DND-41 (cell line): ENCODE results near the gene CUBN.

Source experiments
- EZH2 ChIP-seq: IDR thresholded peaks from 3 replicates; pipeline ENCODE4 v1.6.1; 2012; ENCODE audit warnings: borderline replicate concordance, low read depth, mild to moderate bottlenecking, moderate library complexity, low read length, inconsistent platforms; ENCODE audit not compliant: severe bottlenecking
- TF ChIP-seq, protein P1 (sequence below): IDR thresholded peaks from 2 replicates; pipeline ENCODE4 v1.5.1; 2012; ENCODE audit warnings: borderline replicate concordance, low read length, moderate library complexity, mild to moderate bottlenecking; ENCODE audit not compliant: poor library complexity, severe bottlenecking; ENCODE audit errors: extremely low read depth

DNA sequence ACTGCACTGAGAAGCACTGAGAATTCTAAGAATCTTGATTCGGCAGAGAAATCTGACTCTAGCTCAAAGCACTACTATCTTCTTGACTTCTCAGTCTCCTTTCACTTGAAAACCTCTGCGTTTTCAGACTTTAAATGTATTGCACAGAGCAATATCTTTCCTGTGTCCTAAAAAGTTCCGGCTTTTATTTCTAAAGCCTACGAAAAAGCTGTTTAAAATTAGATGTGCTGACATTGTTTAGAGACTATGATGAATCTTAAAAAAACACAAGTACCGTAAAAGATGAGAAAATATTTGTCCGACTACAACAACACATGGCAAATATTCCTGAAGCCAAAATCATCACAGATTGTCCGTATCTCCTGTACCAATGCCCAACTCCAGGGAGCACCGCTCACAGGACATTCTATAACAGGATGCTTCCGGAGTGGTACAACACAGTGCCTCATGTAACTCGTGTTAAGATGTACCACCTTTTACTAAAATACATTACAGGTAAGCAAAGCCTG lies 136.9 kb downstream of the CUBN start:
- TF ChIP-seq, protein P1, sequence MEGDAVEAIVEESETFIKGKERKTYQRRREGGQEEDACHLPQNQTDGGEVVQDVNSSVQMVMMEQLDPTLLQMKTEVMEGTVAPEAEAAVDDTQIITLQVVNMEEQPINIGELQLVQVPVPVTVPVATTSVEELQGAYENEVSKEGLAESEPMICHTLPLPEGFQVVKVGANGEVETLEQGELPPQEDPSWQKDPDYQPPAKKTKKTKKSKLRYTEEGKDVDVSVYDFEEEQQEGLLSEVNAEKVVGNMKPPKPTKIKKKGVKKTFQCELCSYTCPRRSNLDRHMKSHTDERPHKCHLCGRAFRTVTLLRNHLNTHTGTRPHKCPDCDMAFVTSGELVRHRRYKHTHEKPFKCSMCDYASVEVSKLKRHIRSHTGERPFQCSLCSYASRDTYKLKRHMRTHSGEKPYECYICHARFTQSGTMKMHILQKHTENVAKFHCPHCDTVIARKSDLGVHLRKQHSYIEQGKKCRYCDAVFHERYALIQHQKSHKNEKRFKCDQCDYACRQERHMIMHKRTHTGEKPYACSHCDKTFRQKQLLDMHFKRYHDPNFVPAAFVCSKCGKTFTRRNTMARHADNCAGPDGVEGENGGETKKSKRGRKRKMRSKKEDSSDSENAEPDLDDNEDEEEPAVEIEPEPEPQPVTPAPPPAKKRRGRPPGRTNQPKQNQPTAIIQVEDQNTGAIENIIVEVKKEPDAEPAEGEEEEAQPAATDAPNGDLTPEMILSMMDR: no peak
- TF ChIP-seq EZH2: no peak
